ENCODE results near the gene CFHR5.
"Not testable (repeated sequence)": the region's sequence is repeated elsewhere in the genome, so short reads cannot be mapped to it uniquely, and the experiment has no call there.

The CFHR5 gene

DNA sequence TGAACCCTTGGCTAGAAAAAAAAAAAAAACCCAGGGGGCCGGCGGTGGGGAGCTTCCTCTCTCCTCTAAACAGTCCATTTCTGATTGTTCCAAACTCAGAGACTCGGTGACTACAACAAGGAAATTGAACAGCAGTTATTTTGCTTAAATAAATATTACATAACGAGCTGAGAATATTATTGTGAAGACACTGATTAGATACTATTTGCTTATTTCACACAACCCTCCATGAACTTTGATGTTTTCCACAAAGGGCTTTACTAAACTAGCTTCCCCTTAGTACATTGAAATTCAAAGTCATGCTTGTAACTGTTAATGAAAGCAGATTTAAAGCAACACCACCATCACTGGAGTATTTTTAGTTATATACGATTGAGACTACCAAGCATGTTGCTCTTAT lies at the start of gene CFHR5:
TSS of gene CFHR5 (plus strand) at position 279 of the 400 bp plus-strand sequence. CDS start at position 388, 109 bp downstream.
- Mint-ChIP-seq H3K4me3 (no peak within 1 kb of the TSS), H3K27me3 (no peaks in the 10 kb centered on the region), H3K4me1 (no peaks in the 10 kb centered on the region), H3K36me3 (ENCODE audit: insufficient read depth) (no peaks in the 10 kb centered on the region), H3K9me3 (no peaks in the 10 kb centered on the region), H3K27ac (ENCODE audit: low read depth) (no peak within 1 kb of the TSS)
- DNase-seq (ENCODE audit: low spot score in 2 of 2) (no peak), ATAC-seq (replicated peaks; ENCODE audit: extremely low read depth, poor library complexity, severe bottlenecking) (no peak)

GRCh38 chr1:196932853-196933252 lies 44.5 kb upstream of the CFHR5 start:
- not testable (repeated sequence) for H3K27me3 Mint-ChIP-seq; DNase-seq (ENCODE audit: low spot score in 2 of 2); H3K4me1 Mint-ChIP-seq; H3K9me3 Mint-ChIP-seq; H3K36me3 Mint-ChIP-seq (ENCODE audit: insufficient read depth); H3K27ac Mint-ChIP-seq (ENCODE audit: low read depth); ATAC-seq (replicated peaks; ENCODE audit: extremely low read depth, poor library complexity, severe bottlenecking); H3K4me3 Mint-ChIP-seq

- DNase-seq (ENCODE audit: low spot score in 2 of 2), result no peak
- H3K4me3 Mint-ChIP-seq, result no peak overlapping the region
- no peaks in the 10 kb centered on the region for H3K27me3 Mint-ChIP-seq
- ATAC-seq (replicated peaks; ENCODE audit: extremely low read depth, poor library complexity, severe bottlenecking), result no peak
- no peak overlapping the region for H3K27ac Mint-ChIP-seq (ENCODE audit: low read depth)
- H3K9me3 Mint-ChIP-seq, result peaks cover under 1% of the 10 kb centered on the region
- no peaks in the 10 kb centered on the region for H3K36me3 Mint-ChIP-seq (ENCODE audit: insufficient read depth)
- H3K4me1 Mint-ChIP-seq, result no peaks in the 10 kb centered on the region
Observed at GRCh38 chr1:196933531-196934189, 43.7 kb upstream of the CFHR5 start.

- H3K4me1 Mint-ChIP-seq; H3K36me3 Mint-ChIP-seq (ENCODE audit: insufficient read depth); H3K27ac Mint-ChIP-seq (ENCODE audit: low read depth); ATAC-seq (replicated peaks; ENCODE audit: extremely low read depth, poor library complexity, severe bottlenecking); H3K27me3 Mint-ChIP-seq; DNase-seq (ENCODE audit: low spot score in 2 of 2); H3K4me3 Mint-ChIP-seq; H3K9me3 Mint-ChIP-seq: not testable (repeated sequence)
Observed at GRCh38 chr1:196941474-196941873, 35.9 kb upstream of the CFHR5 start.

- H3K36me3 Mint-ChIP-seq (ENCODE audit: insufficient read depth); H3K27me3 Mint-ChIP-seq; H3K4me3 Mint-ChIP-seq; DNase-seq (ENCODE audit: low spot score in 2 of 2); H3K27ac Mint-ChIP-seq (ENCODE audit: low read depth); ATAC-seq (replicated peaks; ENCODE audit: extremely low read depth, poor library complexity, severe bottlenecking); H3K4me1 Mint-ChIP-seq; H3K9me3 Mint-ChIP-seq: not testable (repeated sequence)
Observed at GRCh38 chr1:196943568-196943967, 33.8 kb upstream of the CFHR5 start, which contains the start of gene CFHR2. Gene CFHR2 (plus strand): TSS chr1:196943738. CDS start chr1:196943881, 143 bp downstream.

DNA sequence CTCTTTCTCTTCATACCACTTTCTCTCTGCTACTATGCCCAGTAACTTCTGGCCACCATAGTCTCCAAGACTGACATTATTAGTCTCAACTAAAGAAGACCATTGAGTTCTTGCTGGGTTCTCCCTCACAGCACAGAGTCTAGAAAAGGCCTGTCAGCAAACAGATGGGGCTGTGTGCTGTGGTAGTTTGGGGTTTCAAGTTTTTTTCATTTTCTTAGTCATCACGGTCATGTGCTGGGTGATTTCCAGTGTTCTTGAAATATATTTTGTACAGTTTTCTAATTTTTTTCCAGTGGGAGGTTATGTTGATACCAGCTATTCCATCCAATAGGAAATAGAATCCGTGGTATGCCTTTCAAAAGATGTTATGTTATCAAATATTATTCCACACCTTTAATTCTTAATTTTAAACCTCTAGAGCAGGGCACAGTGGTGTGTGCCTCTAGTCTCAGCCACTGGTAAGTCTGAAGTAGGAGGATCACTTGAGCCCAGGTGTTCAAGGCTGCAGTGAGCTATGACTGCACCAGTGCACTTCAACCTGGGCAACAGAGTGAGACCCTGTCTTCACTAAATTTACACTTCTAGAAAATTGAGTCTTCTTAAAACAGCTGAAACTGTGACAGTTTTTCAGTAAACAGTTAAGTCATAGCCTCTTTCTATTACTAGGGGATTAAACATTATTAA lies 25.5 kb upstream of the CFHR5 start:
- peaks cover 6% of the 10 kb centered on the region for H3K9me3 Mint-ChIP-seq
- no peaks in the 10 kb centered on the region for H3K36me3 Mint-ChIP-seq (ENCODE audit: insufficient read depth)
- no peaks in the 10 kb centered on the region for H3K27me3 Mint-ChIP-seq
- H3K27ac Mint-ChIP-seq (ENCODE audit: low read depth), result no peak overlapping the region
- H3K4me3 Mint-ChIP-seq, result no peak overlapping the region
- H3K4me1 Mint-ChIP-seq, result no peaks in the 10 kb centered on the region
- ATAC-seq (replicated peaks; ENCODE audit: extremely low read depth, poor library complexity, severe bottlenecking) (no peak), DNase-seq (ENCODE audit: low spot score in 2 of 2) (no peak)

- ATAC-seq (replicated peaks; ENCODE audit: extremely low read depth, poor library complexity, severe bottlenecking) (no peak), DNase-seq (ENCODE audit: low spot score in 2 of 2) (no peak)
- H3K9me3 Mint-ChIP-seq, result peaks cover 6% of the 10 kb centered on the region
- H3K4me3 Mint-ChIP-seq, result no peak overlapping the region
- H3K27me3 Mint-ChIP-seq, result no peaks in the 10 kb centered on the region
- no peaks in the 10 kb centered on the region for H3K36me3 Mint-ChIP-seq (ENCODE audit: insufficient read depth)
- no peaks in the 10 kb centered on the region for H3K4me1 Mint-ChIP-seq
- H3K27ac Mint-ChIP-seq (ENCODE audit: low read depth), result no peak overlapping the region
Observed at GRCh38 chr1:196954778-196955177, 22.6 kb upstream of the CFHR5 start.

DNA sequence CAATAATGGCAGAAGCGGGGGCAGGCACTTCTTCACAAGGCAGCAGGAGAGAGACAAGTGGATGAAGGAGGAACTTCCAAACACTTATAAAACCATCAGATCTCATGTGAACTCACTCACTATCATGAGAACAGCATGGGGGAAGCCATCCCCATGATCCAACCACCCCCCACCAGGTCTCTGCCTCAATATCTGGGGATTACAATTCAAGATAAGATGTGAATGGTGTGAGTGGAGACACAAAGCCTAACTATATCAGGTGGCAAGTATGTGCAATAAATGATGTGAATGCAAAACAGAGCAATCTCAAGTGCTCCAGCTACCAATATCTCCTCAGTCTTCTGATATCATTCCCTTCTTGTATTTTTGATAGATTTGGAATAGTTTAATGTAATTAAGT lies 21.4 kb upstream of the CFHR5 start:
- no peak overlapping the region for H3K4me3 Mint-ChIP-seq
- no peaks in the 10 kb centered on the region for H3K36me3 Mint-ChIP-seq (ENCODE audit: insufficient read depth)

GRCh38 chr1:196960854-196961253 lies 16.5 kb upstream of the CFHR5 start:
- no peaks in the 10 kb centered on the region for H3K27me3 Mint-ChIP-seq
- no peak overlapping the region for H3K27ac Mint-ChIP-seq (ENCODE audit: low read depth)
- H3K9me3 Mint-ChIP-seq, result no peaks in the 10 kb centered on the region
- no peaks in the 10 kb centered on the region for H3K4me1 Mint-ChIP-seq
- H3K36me3 Mint-ChIP-seq (ENCODE audit: insufficient read depth), result no peaks in the 10 kb centered on the region
- ATAC-seq (replicated peaks; ENCODE audit: extremely low read depth, poor library complexity, severe bottlenecking), result no peak
- H3K4me3 Mint-ChIP-seq, result no peak overlapping the region
- DNase-seq (ENCODE audit: low spot score in 2 of 2), result no peak

More for the DNA sequence above, 21.4 kb upstream of the CFHR5 start:
- Mint-ChIP-seq H3K27ac (ENCODE audit: low read depth) (no peak overlapping the region), H3K27me3 (no peaks in the 10 kb centered on the region), H3K9me3 (peaks cover 6% of the 10 kb centered on the region), H3K4me1 (no peaks in the 10 kb centered on the region)
- ATAC-seq (replicated peaks; ENCODE audit: extremely low read depth, poor library complexity, severe bottlenecking), result no peak
- DNase-seq (ENCODE audit: low spot score in 2 of 2), result no peak

- Mint-ChIP-seq H3K27ac (ENCODE audit: low read depth) (no peak overlapping the region), H3K36me3 (ENCODE audit: insufficient read depth) (no peaks in the 10 kb centered on the region), H3K4me1 (no peaks in the 10 kb centered on the region), H3K4me3 (no peak overlapping the region), H3K27me3 (no peaks in the 10 kb centered on the region), H3K9me3 (no peaks in the 10 kb centered on the region)
- no peak for ATAC-seq (replicated peaks; ENCODE audit: extremely low read depth, poor library complexity, severe bottlenecking)
- no peak for DNase-seq (ENCODE audit: low spot score in 2 of 2)
Observed at GRCh38 chr1:196970182-196970581, 7.2 kb upstream of the CFHR5 start.

GRCh38 chr1:196976278-196976677 lies 1.1 kb upstream of the CFHR5 start:
- Mint-ChIP-seq H3K4me1 (no peaks in the 10 kb centered on the region), H3K27ac (ENCODE audit: low read depth) (no peak overlapping the region), H3K4me3 (no peak overlapping the region), H3K9me3 (no peaks in the 10 kb centered on the region), H3K27me3 (no peaks in the 10 kb centered on the region), H3K36me3 (ENCODE audit: insufficient read depth) (no peaks in the 10 kb centered on the region)
- ATAC-seq (replicated peaks; ENCODE audit: extremely low read depth, poor library complexity, severe bottlenecking) (no peak), DNase-seq (ENCODE audit: low spot score in 2 of 2) (no peak)

DNA sequence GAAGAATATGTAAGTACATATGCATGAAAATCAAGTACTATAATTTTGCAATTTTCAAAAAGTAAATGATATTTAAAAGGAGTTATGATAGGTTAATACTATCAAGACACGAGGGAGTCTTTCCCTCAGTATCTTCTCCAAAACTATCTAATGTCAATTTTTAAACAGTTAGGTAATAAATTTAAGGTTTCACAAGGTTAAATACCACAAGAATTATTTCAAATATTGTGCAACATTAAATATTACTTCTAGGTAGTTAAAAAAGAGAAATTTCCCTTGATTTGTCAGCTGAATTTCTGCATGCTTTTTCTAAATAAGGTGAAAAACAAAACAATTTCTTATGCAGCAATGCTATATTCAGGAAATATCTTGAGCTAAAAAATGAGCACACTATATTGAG lies 3.5 kb downstream of the CFHR5 start:
- no peaks in the 10 kb centered on the region for H3K36me3 Mint-ChIP-seq (ENCODE audit: insufficient read depth)
- ATAC-seq (replicated peaks; ENCODE audit: extremely low read depth, poor library complexity, severe bottlenecking), result no peak

GRCh38 chr1:196982247-196982646 lies 4.9 kb downstream of the CFHR5 start:
- H3K4me3 Mint-ChIP-seq; ATAC-seq (replicated peaks; ENCODE audit: extremely low read depth, poor library complexity, severe bottlenecking); H3K4me1 Mint-ChIP-seq; H3K36me3 Mint-ChIP-seq (ENCODE audit: insufficient read depth); H3K27ac Mint-ChIP-seq (ENCODE audit: low read depth); H3K9me3 Mint-ChIP-seq; H3K27me3 Mint-ChIP-seq; DNase-seq (ENCODE audit: low spot score in 2 of 2): not testable (repeated sequence)

More for the DNA sequence above, 3.5 kb downstream of the CFHR5 start:
- Mint-ChIP-seq H3K27me3 (no peaks in the 10 kb centered on the region), H3K4me3 (no peak overlapping the region), H3K27ac (ENCODE audit: low read depth) (no peak overlapping the region), H3K4me1 (no peaks in the 10 kb centered on the region), H3K9me3 (peaks cover under 1% of the 10 kb centered on the region)
- no peak for DNase-seq (ENCODE audit: low spot score in 2 of 2)
